ENCODE data around the gene CAPG.
"Not testable (repeated sequence)": the region's sequence is repeated elsewhere in the genome, so short reads cannot be mapped to it uniquely, and the experiment has no call there.

CAPG gene, protein sequence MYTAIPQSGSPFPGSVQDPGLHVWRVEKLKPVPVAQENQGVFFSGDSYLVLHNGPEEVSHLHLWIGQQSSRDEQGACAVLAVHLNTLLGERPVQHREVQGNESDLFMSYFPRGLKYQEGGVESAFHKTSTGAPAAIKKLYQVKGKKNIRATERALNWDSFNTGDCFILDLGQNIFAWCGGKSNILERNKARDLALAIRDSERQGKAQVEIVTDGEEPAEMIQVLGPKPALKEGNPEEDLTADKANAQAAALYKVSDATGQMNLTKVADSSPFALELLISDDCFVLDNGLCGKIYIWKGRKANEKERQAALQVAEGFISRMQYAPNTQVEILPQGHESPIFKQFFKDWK

GRCh38 chr2:85409845-85410583 lies at the start of gene CAPG:
Gene CAPG, minus strand, starts transcription at chr2:85410366. Its CDS starts 8,221 bp downstream, at chr2:85402145.
- DNase-seq, result no peak

DNA sequence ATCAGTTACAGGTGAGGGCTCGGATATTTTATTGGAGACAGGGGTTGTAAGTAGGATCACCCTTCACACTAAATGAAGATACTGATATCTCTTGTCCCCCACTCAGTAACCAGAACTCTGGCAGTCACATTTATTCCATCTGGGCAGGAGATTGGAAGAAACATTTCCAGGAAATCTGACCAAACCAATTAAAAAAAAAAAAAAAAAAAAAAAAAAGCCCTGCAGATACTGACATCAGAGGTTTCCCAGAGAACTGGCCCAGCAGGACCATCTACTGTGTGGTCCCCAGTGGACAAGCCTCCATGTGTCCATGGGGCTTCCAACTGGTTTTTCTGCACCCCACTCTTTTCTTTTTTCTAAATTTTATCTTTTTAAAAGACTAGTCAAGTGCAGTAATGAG lies 49.6 kb upstream of the CAPG start:
- no peak for DNase-seq

DNA sequence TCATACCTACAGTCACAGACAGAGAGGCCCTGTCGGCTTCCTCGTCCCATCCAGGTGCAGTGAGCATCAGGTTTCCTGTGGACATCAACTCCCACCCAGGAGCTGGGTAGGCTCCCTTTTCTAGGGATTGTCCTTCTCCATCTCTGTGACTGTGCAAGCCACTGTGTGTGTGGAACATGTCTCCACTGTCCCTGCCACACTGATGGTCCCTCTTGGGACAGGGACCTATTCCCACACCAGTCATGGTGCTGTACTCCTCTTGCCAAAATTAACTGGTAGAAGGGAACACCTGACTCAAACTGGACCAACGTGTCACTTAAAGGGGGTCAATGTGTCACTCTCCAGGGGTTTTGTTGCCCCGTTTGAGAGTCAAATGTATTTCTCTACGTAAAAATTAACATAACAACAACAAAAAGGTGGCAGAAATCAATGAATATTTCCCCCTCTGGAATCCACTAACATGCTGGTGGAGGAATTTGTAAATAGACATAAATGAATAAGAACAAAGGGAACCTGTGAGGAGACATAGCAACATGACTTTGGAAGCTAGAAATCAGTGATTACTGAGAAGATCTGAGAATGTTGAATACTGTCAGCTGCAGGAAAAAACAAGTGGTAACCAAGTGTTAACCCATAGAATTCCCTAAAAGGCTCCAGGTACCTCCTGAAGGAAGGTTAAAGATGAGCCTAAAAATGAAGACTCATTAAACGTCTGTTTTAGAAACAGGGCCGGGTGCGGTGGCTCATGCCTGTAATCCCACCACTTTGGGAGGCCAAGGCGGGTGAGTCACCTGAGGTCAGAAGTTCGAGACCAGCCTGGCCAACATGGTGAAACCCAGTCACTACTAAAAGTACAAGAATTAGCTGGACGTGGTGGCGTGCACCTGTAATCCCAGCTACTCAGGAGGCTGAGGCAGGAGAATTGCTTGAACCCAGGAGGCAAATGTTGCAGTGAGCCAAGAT lies 48.7 kb upstream of the CAPG start:
- DNase-seq, result no peak

- no peak for DNase-seq
Observed at GRCh38 chr2:85457877-85458316, 47.7 kb upstream of the CAPG start.

DNA sequence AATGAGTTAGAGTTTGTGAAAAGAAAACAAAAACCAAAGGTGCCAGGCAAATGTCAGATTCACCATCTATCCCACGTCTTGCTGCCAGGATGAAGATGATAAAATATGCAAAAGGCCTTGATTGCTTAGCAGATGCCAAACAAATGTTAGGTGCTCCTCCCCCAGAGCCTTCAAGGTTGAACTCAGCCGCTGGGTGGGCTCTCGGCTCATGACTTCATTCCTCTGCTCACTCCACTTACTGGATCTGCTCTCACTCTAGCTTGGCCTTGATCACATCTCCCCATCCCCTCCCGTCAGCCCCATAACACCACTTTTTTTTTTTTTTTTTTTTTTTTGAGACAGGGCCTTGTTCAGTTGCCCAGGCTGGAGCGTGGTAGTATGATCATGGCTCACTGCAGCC lies 46.9 kb upstream of the CAPG start:
- DNase-seq, result no peak

DNA sequence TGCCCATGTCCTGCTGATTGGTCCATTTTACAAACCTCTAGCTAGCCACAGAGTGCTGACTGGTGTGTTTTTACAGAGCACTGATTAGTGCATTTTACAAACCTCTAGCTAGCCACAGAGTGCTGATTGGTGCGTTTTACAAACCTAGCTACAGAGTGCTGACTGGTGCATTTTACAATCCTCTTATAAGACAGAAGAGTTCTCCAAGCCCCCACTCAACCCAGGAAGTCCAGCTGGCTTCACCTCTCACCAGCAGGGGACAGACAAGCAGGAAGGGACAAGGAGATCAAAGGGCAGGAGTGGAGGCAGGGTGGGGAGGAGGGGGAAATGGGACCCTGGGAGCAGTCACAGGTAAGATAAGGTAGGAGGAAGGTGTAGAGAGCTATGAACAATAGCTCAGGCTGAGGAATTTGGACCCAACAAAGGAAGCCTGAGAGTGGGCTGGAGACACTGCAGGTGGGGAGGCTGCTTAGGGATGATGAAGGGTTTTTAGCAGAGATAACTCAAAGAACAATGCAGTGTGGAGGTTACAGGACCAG lies 45.5 kb upstream of the CAPG start:
- DNase-seq, result no peak

GRCh38 chr2:85453571-85453970 lies 43.4 kb upstream of the CAPG start:
- no peak for DNase-seq

DNA sequence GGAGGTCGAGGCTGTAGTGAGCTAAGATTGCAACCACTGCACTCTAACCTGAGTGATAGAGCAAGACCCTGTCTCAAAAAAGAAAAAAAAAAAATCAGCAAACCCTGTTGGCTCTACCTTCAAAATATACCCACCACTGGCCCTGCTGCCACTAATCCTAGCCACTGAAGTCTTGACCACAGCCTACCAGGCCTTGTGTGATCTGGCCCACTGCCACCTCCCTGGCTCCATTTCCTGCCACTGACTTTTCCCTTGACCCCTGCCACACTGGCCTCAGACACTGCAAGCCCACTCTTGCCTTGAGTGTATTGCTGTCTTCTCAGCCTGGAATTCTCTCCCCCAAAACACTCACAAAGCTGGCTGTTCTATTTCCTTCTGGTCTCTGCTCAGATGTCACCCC lies 42.1 kb upstream of the CAPG start:
- no peak for DNase-seq

GRCh38 chr2:85449214-85449588 lies 39.0 kb upstream of the CAPG start:
- DNase-seq, result no peak

- no peak for DNase-seq
Observed at GRCh38 chr2:85448461-85449213, 38.5 kb upstream of the CAPG start.

DNA sequence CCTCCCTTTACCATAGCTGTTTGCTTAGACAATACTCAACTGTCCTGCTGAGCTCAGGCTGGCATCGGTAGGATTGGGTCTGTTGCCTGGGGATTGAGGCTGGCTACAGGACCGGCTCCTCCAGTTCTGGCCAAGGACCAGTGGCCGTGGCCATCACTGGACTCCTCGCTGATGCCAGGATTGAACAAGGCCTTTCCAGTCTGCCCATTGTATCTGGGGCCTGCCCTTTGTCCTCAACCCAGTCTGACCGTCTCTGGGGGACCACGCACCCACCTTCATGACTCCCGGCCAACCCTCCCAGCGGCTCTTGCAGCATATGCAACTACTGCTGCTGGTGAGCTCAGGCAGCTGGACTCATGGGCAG lies 37.0 kb upstream of the CAPG start:
- DNase-seq, result no peak

GRCh38 chr2:85446296-85447221 lies 36.4 kb upstream of the CAPG start:
- DNase-seq, result no peak

DNA sequence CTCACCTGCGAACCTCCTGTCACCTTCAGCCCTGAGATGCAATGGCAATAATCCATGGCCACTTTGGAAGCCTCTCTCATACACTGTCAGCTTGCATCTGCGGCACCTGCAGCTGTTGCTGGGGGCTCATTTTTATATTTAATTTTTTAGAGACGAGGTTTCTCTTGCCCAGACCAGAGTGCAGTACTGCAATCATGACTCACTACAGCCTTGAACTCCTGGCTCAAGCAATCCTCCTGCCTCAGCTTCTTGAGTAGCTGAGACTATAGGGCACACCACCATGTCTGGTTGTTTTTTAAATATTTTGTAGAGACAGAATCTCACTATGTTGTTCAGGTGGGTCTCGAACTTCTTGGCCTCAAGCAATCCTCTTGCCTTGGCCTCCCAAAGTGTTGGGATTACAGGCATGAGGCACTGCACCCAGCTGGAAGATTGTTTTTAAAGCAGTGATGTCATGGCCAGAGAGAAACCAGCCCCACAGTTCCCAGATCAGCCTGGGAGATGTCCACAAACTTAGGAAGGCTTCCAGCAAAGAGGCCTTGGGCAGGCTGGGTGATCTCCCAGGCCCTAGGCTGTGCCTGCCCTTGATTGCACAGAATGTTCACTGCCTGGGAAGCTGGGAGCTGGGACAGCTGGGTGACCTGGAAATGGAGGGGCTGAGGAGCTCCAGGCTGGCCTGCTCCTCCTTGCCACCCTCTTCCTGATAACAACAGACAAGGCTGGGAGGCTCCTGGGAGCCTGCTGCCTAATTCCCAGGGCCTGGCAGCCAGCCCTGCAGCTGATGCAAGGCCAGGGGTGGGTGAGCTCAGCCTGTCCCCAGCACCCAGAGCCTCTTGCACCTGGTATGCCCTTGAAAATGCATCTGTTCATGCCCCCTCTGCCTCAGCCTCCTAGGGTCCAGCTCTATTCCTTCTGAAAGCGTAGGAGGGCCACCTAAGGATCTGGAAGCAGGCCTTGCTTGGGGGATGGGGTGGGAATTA lies 35.4 kb upstream of the CAPG start:
- no peak for DNase-seq

- DNase-seq, result no peak
Observed at GRCh38 chr2:85444629-85445172, 34.5 kb upstream of the CAPG start.

- no peak for DNase-seq
Observed at GRCh38 chr2:85441864-85442263, 31.7 kb upstream of the CAPG start.

DNA sequence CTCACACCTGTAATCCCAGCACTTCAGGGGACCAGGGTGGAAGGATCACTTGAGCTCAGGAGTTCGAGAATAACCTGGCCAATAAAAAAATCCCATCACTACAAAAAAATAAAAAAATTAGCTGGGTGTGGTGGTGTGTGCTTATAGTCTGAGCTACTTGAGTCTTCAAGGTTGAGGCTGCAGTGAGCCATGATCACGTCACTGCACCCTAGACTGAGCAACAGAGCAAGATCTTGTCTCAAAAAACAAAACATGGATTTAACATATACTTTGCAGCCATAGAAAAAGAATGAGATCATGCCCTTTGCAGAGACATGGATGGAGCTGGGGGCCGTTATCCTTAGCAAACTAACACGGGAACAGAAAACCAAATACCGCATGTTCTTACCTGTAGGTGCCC lies 30.6 kb upstream of the CAPG start:
- DNase-seq, result no peak

DNA sequence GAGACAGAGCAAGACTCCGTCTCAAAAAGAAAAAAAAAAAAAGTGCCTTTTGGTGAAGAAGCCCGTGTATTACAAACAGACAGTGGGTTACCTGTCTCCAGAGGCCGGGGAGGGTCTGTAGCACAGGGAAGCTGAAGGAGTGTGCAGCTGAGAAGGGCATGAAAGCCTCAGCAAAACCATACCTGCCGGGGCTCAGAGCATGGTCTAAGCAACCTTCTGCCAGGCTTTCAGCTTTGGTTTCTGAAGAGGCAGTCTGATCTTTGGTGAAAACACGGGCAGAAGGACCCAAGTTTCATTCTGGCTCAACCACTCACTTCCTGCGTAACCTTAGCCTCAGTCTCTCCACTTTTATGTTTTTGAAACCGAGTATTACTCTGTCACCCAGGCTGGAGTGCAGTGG lies 29.8 kb upstream of the CAPG start:
- no peak for DNase-seq

GRCh38 chr2:85439569-85439968 lies 29.4 kb upstream of the CAPG start:
- not testable (repeated sequence) for DNase-seq

DNA sequence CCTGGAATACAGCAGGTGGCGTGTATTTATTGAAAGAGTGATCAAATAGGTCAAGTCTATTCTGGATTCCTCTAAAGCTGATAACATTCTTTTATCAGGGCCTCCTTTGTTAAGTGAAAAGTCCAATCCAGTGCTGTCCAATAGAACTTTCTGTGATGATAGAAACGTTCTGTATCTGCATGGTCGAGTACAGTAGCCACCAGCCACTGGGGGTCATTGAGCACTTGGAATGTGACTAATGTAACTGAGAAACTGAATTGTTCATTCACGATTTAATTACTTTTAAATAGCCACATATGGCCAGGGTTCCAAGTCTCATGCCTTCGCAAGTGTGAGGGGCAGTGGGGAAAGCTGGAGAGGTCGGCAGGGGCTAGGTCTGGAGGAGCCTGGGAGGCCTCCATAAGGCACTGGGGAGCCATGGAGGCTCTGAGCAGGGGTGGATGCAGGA lies 28.9 kb upstream of the CAPG start:
- no peak for DNase-seq

Measured in cerebellar nuclear complex (tissue), 1 donor.